Ovary (tissue), 3 donors: ENCODE measurements around the gene CEP85.

Experiments
- EP300 ChIP-seq: sonication (generic); formaldehyde crosslinking; IDR thresholded peaks from one replicate; pipeline ENCODE4 v1.6.1; 2017; ENCODE audit warnings: antibody characterized with exemption
- POLR2A ChIP-seq: fragments of 450-650 bp; IDR thresholded peaks from one replicate; pipeline ENCODE4 v1.6.1; 2017; ENCODE audit warnings: antibody characterized with exemption, mild to moderate bottlenecking, moderate library complexity
- TF ChIP-seq, protein P1 (sequence below), 3 donors: fragments of 450-650 bp in 2 of 3; fragments of 200-600 bp in 1 of 3; IDR thresholded peaks; one replicate each; pipeline versions ENCODE4 v1.5.1 to v1.8.0; 2016 to 2022; ENCODE audit warnings: antibody characterized with exemption in 3 of 3, mild to moderate bottlenecking in 1 of 3
- donor health status: DM: no; HTN: no; CAD: no.

DNA sequence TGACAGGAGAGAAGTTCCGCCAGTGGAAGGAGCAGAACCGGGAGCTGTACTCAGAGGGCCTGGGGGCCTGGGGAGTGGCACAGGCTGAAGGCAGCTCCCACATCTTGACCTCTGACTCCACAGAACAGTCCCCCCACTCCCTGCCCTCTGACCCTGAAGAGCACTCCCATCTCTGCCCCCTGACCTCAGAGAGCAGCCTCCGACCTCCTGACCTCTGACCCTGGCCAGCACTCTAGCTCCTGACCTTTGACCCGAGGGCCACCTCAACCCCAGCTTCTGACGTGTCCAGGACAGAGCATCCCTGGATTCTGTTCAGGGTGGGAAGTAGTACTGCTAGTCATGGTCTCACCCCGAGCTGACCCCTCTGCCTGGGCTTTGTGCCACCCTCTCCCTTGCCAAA, 44.7 kb upstream of the CEP85 start:
- TF ChIP-seq POLR2A (no peak), EP300 (no peak)
- TF ChIP-seq, protein P1, sequence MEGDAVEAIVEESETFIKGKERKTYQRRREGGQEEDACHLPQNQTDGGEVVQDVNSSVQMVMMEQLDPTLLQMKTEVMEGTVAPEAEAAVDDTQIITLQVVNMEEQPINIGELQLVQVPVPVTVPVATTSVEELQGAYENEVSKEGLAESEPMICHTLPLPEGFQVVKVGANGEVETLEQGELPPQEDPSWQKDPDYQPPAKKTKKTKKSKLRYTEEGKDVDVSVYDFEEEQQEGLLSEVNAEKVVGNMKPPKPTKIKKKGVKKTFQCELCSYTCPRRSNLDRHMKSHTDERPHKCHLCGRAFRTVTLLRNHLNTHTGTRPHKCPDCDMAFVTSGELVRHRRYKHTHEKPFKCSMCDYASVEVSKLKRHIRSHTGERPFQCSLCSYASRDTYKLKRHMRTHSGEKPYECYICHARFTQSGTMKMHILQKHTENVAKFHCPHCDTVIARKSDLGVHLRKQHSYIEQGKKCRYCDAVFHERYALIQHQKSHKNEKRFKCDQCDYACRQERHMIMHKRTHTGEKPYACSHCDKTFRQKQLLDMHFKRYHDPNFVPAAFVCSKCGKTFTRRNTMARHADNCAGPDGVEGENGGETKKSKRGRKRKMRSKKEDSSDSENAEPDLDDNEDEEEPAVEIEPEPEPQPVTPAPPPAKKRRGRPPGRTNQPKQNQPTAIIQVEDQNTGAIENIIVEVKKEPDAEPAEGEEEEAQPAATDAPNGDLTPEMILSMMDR (IDR thresholded peaks at IDR 0.05): no peak
